DND-41 (cell line): Measurements from ENCODE around the gene OSBPL10.

Experiments
- ATAC-seq: fragments of 200-7000 bp; cut with Tn5 transposase; 3 replicates; pipeline ENCODE4 v1.9.1; 2021; ENCODE audit warnings: low read depth; ENCODE audit not compliant: insufficient read depth
- DNase-seq: peaks from one replicate; pipeline ENCODE4 v3.0.0-alpha.2; 2020
- H2AFZ ChIP-seq: 2 replicates; pipeline ENCODE4 v1.6.0; 2012; ENCODE audit warnings: low read depth, low read length
- H3K27ac ChIP-seq: 2 replicates; pipeline ENCODE4 v1.5.1; 2012; ENCODE audit warnings: low read length, inconsistent platforms
- H3K27me3 ChIP-seq: fragments of 200-600 bp; sonication (generic); 2 replicates; pipeline ENCODE4 v1.6.0; 2012; ENCODE audit warnings: low read length, mild to moderate bottlenecking, inconsistent platforms; ENCODE audit not compliant: insufficient read depth, poor library complexity
- H3K36me3 ChIP-seq: 2 replicates; pipeline ENCODE4 v1.5.1; 2012; ENCODE audit warnings: low read length, inconsistent platforms; ENCODE audit not compliant: insufficient read depth
- H3K4me1 ChIP-seq: 2 replicates; pipeline ENCODE4 v1.5.1; 2012; ENCODE audit warnings: mild to moderate bottlenecking, low read length; ENCODE audit not compliant: insufficient read depth
- H3K4me2 ChIP-seq: 2 replicates; pipeline ENCODE4 v1.6.0; 2012; ENCODE audit warnings: mild to moderate bottlenecking, moderate library complexity, low read length, inconsistent platforms; ENCODE audit not compliant: insufficient read depth
- H3K4me3 ChIP-seq, 2 experiments: fragments of 200-600 bp in 1 of 2; shearing (Covaris generic) in 1 of 2; 2 replicates each; pipeline ENCODE4 v1.5.1; 2012 to 2016; ENCODE audit warnings: inconsistent platforms in 2 of 2, low read length in 2 of 2, mild to moderate bottlenecking in 2 of 2, low read depth in 1 of 2, moderate library complexity in 1 of 2
- H3K79me2 ChIP-seq: 2 replicates; pipeline ENCODE4 v1.6.0; 2012; ENCODE audit warnings: low read length, inconsistent platforms; ENCODE audit not compliant: insufficient read depth
- H3K9ac ChIP-seq: 2 replicates; pipeline ENCODE4 v1.6.0; 2012; ENCODE audit warnings: low read depth, mild to moderate bottlenecking, inconsistent platforms, low read length, moderate library complexity
- H3K9me3 ChIP-seq: 2 replicates; pipeline ENCODE4 v1.5.1; 2012; ENCODE audit warnings: low read length, moderate library complexity, mild to moderate bottlenecking, inconsistent platforms; ENCODE audit not compliant: insufficient read depth, severe bottlenecking
- H4K20me1 ChIP-seq: 2 replicates; pipeline ENCODE4 v1.6.0; 2012; ENCODE audit warnings: low read length; ENCODE audit not compliant: insufficient read depth
- CTCF ChIP-seq: IDR thresholded peaks from 2 replicates; pipeline ENCODE4 v1.5.1; 2012; ENCODE audit warnings: borderline replicate concordance, low read length, moderate library complexity, mild to moderate bottlenecking; ENCODE audit not compliant: poor library complexity, severe bottlenecking; ENCODE audit errors: extremely low read depth
- EZH2 ChIP-seq: IDR thresholded peaks from 3 replicates; pipeline ENCODE4 v1.6.1; 2012; ENCODE audit warnings: borderline replicate concordance, low read depth, mild to moderate bottlenecking, moderate library complexity, low read length, inconsistent platforms; ENCODE audit not compliant: severe bottlenecking

OSBPL10 gene

GRCh38 chr3:31829010-31829409, 152.1 kb downstream of the OSBPL10 start:
- H3K9ac ChIP-seq, result no peak overlapping the region
- no peaks in the 10 kb centered on the region for H3K79me2 ChIP-seq
- no peaks in the 10 kb centered on the region for H4K20me1 ChIP-seq
- no peak overlapping the region for H2AFZ ChIP-seq
- H3K4me3 ChIP-seq, result no peak overlapping the region
- peaks cover 7% of the 10 kb centered on the region for H3K9me3 ChIP-seq
- peak; percentile 69; the same call in 2 of the 3 replicates for ATAC-seq
- H3K36me3 ChIP-seq, result no peaks in the 10 kb centered on the region
- no peak overlapping the region for H3K4me2 ChIP-seq
- TF ChIP-seq CTCF (no peak), EZH2 (no peak)
- peak; percentile 9 for DNase-seq
- no peaks in the 10 kb centered on the region for H3K27me3 ChIP-seq
- no peak overlapping the region for H3K27ac ChIP-seq
- 0 out of 2 replicates have a peak, but pooled peaks cover 4% of the 10 kb centered on the region for H3K4me1 ChIP-seq

GRCh38 chr3:31828007-31828406, 153.1 kb downstream of the OSBPL10 start:
- Histone ChIP-seq H3K9me3 (peaks cover 7% of the 10 kb centered on the region), H3K27ac (no peak overlapping the region), H2AFZ (no peak overlapping the region), H3K4me3 (no peak overlapping the region), H4K20me1 (no peaks in the 10 kb centered on the region), H3K79me2 (no peaks in the 10 kb centered on the region), H3K9ac (no peak overlapping the region), H3K4me1 (0 out of 2 replicates have a peak, but pooled peaks cover 4% of the 10 kb centered on the region), H3K4me2 (no peak overlapping the region), H3K27me3 (no peaks in the 10 kb centered on the region), H3K36me3 (no peaks in the 10 kb centered on the region)
- no peak for ATAC-seq
- TF ChIP-seq CTCF, result no peak
- no peak for TF ChIP-seq EZH2
- DNase-seq, result no peak

GRCh38 chr3:31823184-31823583, 157.9 kb downstream of the OSBPL10 start:
- Histone ChIP-seq H2AFZ (no peak overlapping the region), H4K20me1 (no peaks in the 10 kb centered on the region), H3K9ac (no peak overlapping the region), H3K4me1 (no peaks in the 10 kb centered on the region), H3K4me3 (no peak overlapping the region), H3K36me3 (no peaks in the 10 kb centered on the region), H3K27me3 (no peaks in the 10 kb centered on the region), H3K27ac (no peak overlapping the region), H3K79me2 (no peaks in the 10 kb centered on the region), H3K9me3 (peaks cover 7% of the 10 kb centered on the region), H3K4me2 (no peak overlapping the region)
- no peak for ATAC-seq
- no peak for TF ChIP-seq CTCF
- no peak for TF ChIP-seq EZH2
- DNase-seq, result no peak

GRCh38 chr3:31821118-31821517, 159.9 kb downstream of the OSBPL10 start:
- ATAC-seq (no peak), DNase-seq (no peak)
- Histone ChIP-seq H3K27me3 (no peaks in the 10 kb centered on the region), H3K4me3 (no peak overlapping the region), H3K9me3 (peaks cover 7% of the 10 kb centered on the region), H3K36me3 (no peaks in the 10 kb centered on the region), H3K79me2 (no peaks in the 10 kb centered on the region), H3K27ac (no peak overlapping the region), H3K4me2 (no peak overlapping the region), H4K20me1 (no peaks in the 10 kb centered on the region), H3K9ac (no peak overlapping the region), H2AFZ (no peak overlapping the region), H3K4me1 (no peaks in the 10 kb centered on the region)
- TF ChIP-seq CTCF, result no peak
- TF ChIP-seq EZH2, result no peak
